Breast epithelium (tissue), 3 donors: Measurements from ENCODE around the gene C1orf21.

Source experiments
- CTCF ChIP-seq, 3 donors: fragments of 450-650 bp; IDR thresholded peaks; one replicate each; pipeline ENCODE4 v1.5.1; 2016 to 2017; ENCODE audit warnings: antibody characterized with exemption in 3 of 3, mild to moderate bottlenecking in 3 of 3, moderate library complexity in 3 of 3
- POLR2A ChIP-seq: fragments of 450-650 bp; IDR thresholded peaks from one replicate; pipeline ENCODE4 v1.6.1; 2016; ENCODE audit warnings: antibody characterized with exemption, mild to moderate bottlenecking, moderate library complexity

GRCh38 chr1:184664042-184664660 is 277.3 kb downstream of the C1orf21 start:
- peak; percentile 88 to 95 (median 94) for TF ChIP-seq CTCF (IDR thresholded peaks at IDR 0.05)
- TF ChIP-seq POLR2A = no peak
